Chondrocyte (in vitro differentiated cells): Measurements from ENCODE around the gene TNS2. TPM values are rescaled to one million over a fixed set of nuclear protein-coding genes. Genes with fewer than 3 reads are reported as not detected.

Source experiments
- DNase-seq: peaks from one replicate; pipeline ENCODE4 v3.0.0; 2021; ENCODE audit warnings: mixed read lengths, low spot score
- H3K27ac Mint-ChIP-seq: one replicate; pipeline ENCODE4 v1.8.0; 2021; ENCODE audit warnings: mild to moderate bottlenecking, moderate library complexity, mixed read lengths; ENCODE audit not compliant: unreplicated experiment
- H3K27me3 Mint-ChIP-seq: 2 replicates; pipeline ENCODE4 v1.8.0; 2021; ENCODE audit warnings: low read depth, mixed read lengths
- H3K36me3 Mint-ChIP-seq: 2 replicates; pipeline ENCODE4 v1.8.0; 2021; ENCODE audit warnings: low read depth, mixed read lengths
- H3K4me1 Mint-ChIP-seq: 2 replicates; pipeline ENCODE4 v1.8.0; 2021; ENCODE audit warnings: low read depth, mild to moderate bottlenecking, mixed read lengths
- H3K4me3 Mint-ChIP-seq: one replicate; pipeline ENCODE4 v1.8.0; 2021; ENCODE audit warnings: mild to moderate bottlenecking, moderate library complexity, mixed read lengths; ENCODE audit not compliant: unreplicated experiment
- H3K9me3 Mint-ChIP-seq: 2 replicates; pipeline ENCODE4 v1.8.0; 2021; ENCODE audit warnings: low read depth, mixed read lengths
- CTCF ChIP-seq: fragments of 200-600 bp; sonication (generic); IDR thresholded peaks from 2 replicates; pipeline ENCODE4 v1.5.0; 2021; ENCODE audit warnings: antibody characterized with exemption, mild to moderate bottlenecking, moderate library complexity
- total RNA-seq: library from RNA; stranded (reverse); gene quantifications from 3 replicates; pipeline ENCODE4 v1.2.1, GENCODE V29; 2021

TNS2 gene
- total RNA-seq, 1 donor from 2014 or later, result 104 TPM

GRCh38 chr12:53096089-53096741 is 46.4 kb downstream of the TNS2 start:
- Mint-ChIP-seq H3K36me3 (no peaks in the 10 kb centered on the region), H3K27ac (no peak overlapping the region), H3K4me1 (peaks cover 24% of the 10 kb centered on the region), H3K27me3 (no peaks in the 10 kb centered on the region), H3K9me3 (no peaks in the 10 kb centered on the region), H3K4me3 (peak overlapping the region; percentile 44)
- no peak for TF ChIP-seq CTCF
- no peak for DNase-seq

GRCh38 chr12:53096759-53097158 is 46.9 kb downstream of the TNS2 start:
- Mint-ChIP-seq H3K36me3 (no peaks in the 10 kb centered on the region), H3K27ac (no peak overlapping the region), H3K4me1 (peaks cover 24% of the 10 kb centered on the region), H3K27me3 (no peaks in the 10 kb centered on the region), H3K4me3 (peak overlapping the region; percentile 76), H3K9me3 (no peaks in the 10 kb centered on the region)
- no peak for TF ChIP-seq CTCF
- no peak for DNase-seq

GRCh38 chr12:53097207-53097563 is 47.3 kb downstream of the TNS2 start:
- Mint-ChIP-seq H3K27ac (peak overlapping the region; percentile 77), H3K4me1 (peaks cover 24% of the 10 kb centered on the region), H3K36me3 (no peaks in the 10 kb centered on the region), H3K9me3 (no peaks in the 10 kb centered on the region), H3K4me3 (peak overlapping the region; percentile 76), H3K27me3 (no peaks in the 10 kb centered on the region)
- no peak for TF ChIP-seq CTCF
- DNase-seq, result no peak

GRCh38 chr12:53097564-53098353 is 47.9 kb downstream of the TNS2 start, which contains the start of gene IGFBP6:
TSS of gene IGFBP6 (plus strand) at chr12:53097667. CDS start at chr12:53097718, 51 bp downstream.
- no peaks in the 10 kb centered on the region for H3K27me3 Mint-ChIP-seq
- no peaks in the 10 kb centered on the region for H3K9me3 Mint-ChIP-seq
- no peak for DNase-seq
- peaks cover 24% of the 10 kb centered on the region for H3K4me1 Mint-ChIP-seq
- peak within 1 kb of the TSS; percentile 76 for H3K4me3 Mint-ChIP-seq
- peak within 1 kb of the TSS; percentile 93 for H3K27ac Mint-ChIP-seq
- TF ChIP-seq CTCF, result peak; percentile 20
- H3K36me3 Mint-ChIP-seq, result no peaks in the 10 kb centered on the region

- Mint-ChIP-seq H3K27me3 (no peaks in the 10 kb centered on the region), H3K4me1 (peaks cover 24% of the 10 kb centered on the region), H3K36me3 (no peaks in the 10 kb centered on the region), H3K9me3 (no peaks in the 10 kb centered on the region), H3K27ac (peak overlapping the region; percentile 93), H3K4me3 (peak overlapping the region; percentile 76)
- no peak for TF ChIP-seq CTCF
- no peak for DNase-seq
These were observed 48.6 kb downstream of the TNS2 start for GRCh38 chr12:53098354-53098981.
